HEK293T (cell line): ENCODE results near the gene PHF10.

Source experiments
- CTCF ChIA-PET: fragments of 350-600 bp; formaldehyde crosslinking; extraction: SDS; loops from one replicate; lab custom pipeline; 2021; ENCODE audit warnings: antibody characterized with exemption, inconsistent platforms; lab: Yijun Ruan, JAX
- POLR2A ChIA-PET: fragments of 350-600 bp; formaldehyde crosslinking; extraction: SDS; loops from one replicate; lab custom pipeline; 2020; ENCODE audit warnings: antibody characterized with exemption, inconsistent platforms; lab: Yijun Ruan, JAX
- DNase-seq: peaks from one replicate; pipeline ENCODE4 v3.0.0; 2012; ENCODE audit warnings: mixed read lengths; ENCODE audit errors: extremely low spot score
- ARNT ChIP-seq: fragments of 450-650 bp; IDR thresholded peaks from 2 replicates; pipeline ENCODE4 v1.6.1; 2017; ENCODE audit warnings: mild to moderate bottlenecking
- BHLHE40 ChIP-seq: fragments of 450-650 bp; IDR thresholded peaks from 2 replicates; pipeline ENCODE4 v1.6.1; 2016; ENCODE audit warnings: mild to moderate bottlenecking, moderate library complexity, borderline replicate concordance
- CTBP1 ChIP-seq: fragments of 450-650 bp; IDR thresholded peaks from 2 replicates; pipeline ENCODE4 v1.6.1; 2016; ENCODE audit warnings: borderline replicate concordance
- ELF4 ChIP-seq: fragments of 450-650 bp; IDR thresholded peaks from 2 replicates; pipeline ENCODE4 v1.6.1; 2017; ENCODE audit warnings: antibody characterized with exemption
- FOXA1 ChIP-seq: fragments of 450-650 bp; IDR thresholded peaks from 2 replicates; pipeline ENCODE4 v1.6.1; 2016; ENCODE audit warnings: mild to moderate bottlenecking
- FOXK2 ChIP-seq: fragments of 450-650 bp; IDR thresholded peaks from 2 replicates; pipeline ENCODE4 v1.6.1; 2016; ENCODE audit warnings: mild to moderate bottlenecking
- FOXM1 ChIP-seq: fragments of 450-650 bp; IDR thresholded peaks from 2 replicates; pipeline ENCODE4 v1.6.1; 2017; ENCODE audit warnings: mild to moderate bottlenecking, borderline replicate concordance
- HDGF ChIP-seq: fragments of 450-650 bp; IDR thresholded peaks from 2 replicates; pipeline ENCODE4 v1.6.1; 2017; ENCODE audit warnings: antibody characterized with exemption, borderline replicate concordance
- L3MBTL2 ChIP-seq: fragments of 450-650 bp; conservative IDR thresholded peaks from 2 replicates; pipeline ENCODE4 v1.6.1; 2016; ENCODE audit warnings: mild to moderate bottlenecking
- LEF1 ChIP-seq: fragments of 450-650 bp; IDR thresholded peaks from 2 replicates; pipeline ENCODE4 v1.6.1; 2017; ENCODE audit warnings: mild to moderate bottlenecking, borderline replicate concordance
- NFRKB ChIP-seq: fragments of 450-650 bp; IDR thresholded peaks from 2 replicates; pipeline ENCODE4 v1.6.1; 2016; ENCODE audit warnings: mild to moderate bottlenecking, moderate library complexity
- SP1 ChIP-seq: fragments of 450-650 bp; IDR thresholded peaks from 2 replicates; pipeline ENCODE4 v1.6.1; 2017
- SUZ12 ChIP-seq: fragments of 450-650 bp; IDR thresholded peaks from 2 replicates; pipeline ENCODE4 v1.6.1; 2016; ENCODE audit warnings: mild to moderate bottlenecking
- TARDBP ChIP-seq: fragments of 450-650 bp; IDR thresholded peaks from 2 replicates; pipeline ENCODE4 v1.6.1; 2016
- ZNF384 ChIP-seq: fragments of 450-650 bp; IDR thresholded peaks from 2 replicates; pipeline ENCODE4 v1.6.1; 2016
- TF ChIP-seq, protein P1 (sequence below): fragments of 450-650 bp; IDR thresholded peaks from 2 replicates; pipeline ENCODE4 v1.6.1; 2016

The PHF10 gene

DNA sequence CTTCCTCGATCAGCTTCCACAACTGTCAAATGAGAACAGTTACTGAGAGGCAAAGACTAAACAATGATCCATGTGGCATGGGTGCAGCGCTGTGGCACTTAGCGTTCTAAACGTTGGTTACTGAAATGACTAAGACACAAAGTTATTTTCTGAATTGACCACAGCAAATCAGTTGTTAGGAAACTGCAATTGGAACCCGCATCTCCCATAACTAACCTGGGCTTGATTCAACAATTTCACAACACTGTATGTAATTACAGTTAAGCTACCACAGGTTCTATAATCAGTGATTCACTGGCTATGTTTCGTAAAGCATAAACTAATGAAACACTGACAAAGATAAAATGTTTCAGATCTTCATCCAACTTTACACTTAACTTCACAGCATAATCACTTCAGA, 35.0 kb downstream of the PHF10 start:
- TF ChIP-seq NFRKB, result no peak
- no peak for TF ChIP-seq FOXM1
- TF ChIP-seq TARDBP, result no peak
- TF ChIP-seq ZNF384, result no peak
- no peak for TF ChIP-seq L3MBTL2
- TF ChIP-seq FOXK2, result no peak
- TF ChIP-seq, protein P1, sequence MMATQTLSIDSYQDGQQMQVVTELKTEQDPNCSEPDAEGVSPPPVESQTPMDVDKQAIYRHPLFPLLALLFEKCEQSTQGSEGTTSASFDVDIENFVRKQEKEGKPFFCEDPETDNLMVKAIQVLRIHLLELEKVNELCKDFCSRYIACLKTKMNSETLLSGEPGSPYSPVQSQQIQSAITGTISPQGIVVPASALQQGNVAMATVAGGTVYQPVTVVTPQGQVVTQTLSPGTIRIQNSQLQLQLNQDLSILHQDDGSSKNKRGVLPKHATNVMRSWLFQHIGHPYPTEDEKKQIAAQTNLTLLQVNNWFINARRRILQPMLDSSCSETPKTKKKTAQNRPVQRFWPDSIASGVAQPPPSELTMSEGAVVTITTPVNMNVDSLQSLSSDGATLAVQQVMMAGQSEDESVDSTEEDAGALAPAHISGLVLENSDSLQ, result no peak
- TF ChIP-seq ARNT, result no peak
- no peak for TF ChIP-seq ELF4
- no peak for TF ChIP-seq HDGF
- TF ChIP-seq SUZ12, result no peak
- no peak for TF ChIP-seq LEF1
- no peak for TF ChIP-seq FOXA1
- no peak for TF ChIP-seq SP1
- TF ChIP-seq CTBP1, result no peak
- TF ChIP-seq BHLHE40, result no peak
- CTCF ChIA-PET, result no interaction called here
- POLR2A ChIA-PET, result no interaction called here
- no peak for DNase-seq

DNA sequence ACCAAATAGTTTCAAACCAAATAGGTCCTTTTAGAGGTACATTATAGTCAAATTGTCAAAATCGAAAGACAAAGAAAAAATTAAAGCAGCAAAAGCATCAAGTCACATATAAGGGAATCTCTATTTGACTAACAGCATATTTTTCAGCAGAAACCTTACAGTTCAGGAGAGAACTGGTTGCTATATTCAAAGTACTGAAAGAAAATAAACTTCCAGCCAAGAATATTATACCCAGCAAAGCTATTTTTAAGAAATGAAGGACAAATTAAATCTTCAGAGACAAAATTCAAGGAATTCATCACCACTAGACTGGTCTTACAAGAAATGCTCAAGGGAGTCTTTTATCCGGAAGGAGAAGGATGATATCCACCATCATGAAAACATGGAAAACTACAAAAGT, 38.4 kb downstream of the PHF10 start:
- CTCF ChIA-PET, result no interaction called here
- POLR2A ChIA-PET, result no interaction called here

GRCh38 chr6:169684056-169684455, 40.2 kb downstream of the PHF10 start:
- DNase-seq, result no peak
- CTCF ChIA-PET, result no interaction called here
- POLR2A ChIA-PET, result no interaction called here
- TF ChIP-seq ZNF384 (no peak), LEF1 (no peak), BHLHE40 (no peak), NFRKB (no peak), SUZ12 (no peak), TARDBP (no peak), FOXM1 (no peak)

More for the DNA sequence above, 38.4 kb downstream of the PHF10 start:
- DNase-seq, result no peak
- TF ChIP-seq SUZ12 (no peak), HDGF (no peak), FOXA1 (no peak), CTBP1 (no peak), SP1 (no peak), FOXM1 (no peak), ZNF384 (no peak), NFRKB (no peak), ARNT (no peak), TARDBP (no peak), FOXK2 (no peak), BHLHE40 (no peak), ELF4 (no peak), LEF1 (no peak), L3MBTL2 (no peak)
- TF ChIP-seq, protein P1, result no peak

DNA sequence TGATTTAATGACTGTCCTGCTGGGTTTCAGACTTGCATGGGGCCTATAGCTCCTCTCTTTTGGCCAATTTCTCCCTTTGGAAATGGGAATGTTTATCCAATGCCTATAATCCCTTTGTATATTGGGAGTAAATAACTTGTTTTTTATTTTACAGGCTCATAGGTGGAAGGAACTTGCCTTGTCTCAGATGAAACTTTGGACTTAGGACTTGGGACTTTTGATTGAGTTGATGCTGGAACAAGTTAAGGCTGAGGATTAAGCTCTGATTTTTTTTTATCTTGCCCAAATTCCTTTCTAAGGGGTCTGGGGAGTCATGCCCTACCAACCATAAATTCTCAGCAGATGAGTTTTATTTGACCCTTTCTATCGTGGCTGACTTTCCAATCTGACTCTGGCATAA, 46.0 kb downstream of the PHF10 start:
- CTCF ChIA-PET, result no interaction called here
- DNase-seq, result no peak
- TF ChIP-seq ELF4 (no peak), FOXK2 (no peak), HDGF (no peak), BHLHE40 (no peak), LEF1 (no peak), SUZ12 (no peak), TARDBP (no peak), CTBP1 (no peak), L3MBTL2 (no peak), FOXA1 (no peak), ARNT (no peak), FOXM1 (no peak), NFRKB (no peak)
- POLR2A ChIA-PET, result interaction anchor here (1.1 kb wide), 1 partner anchor 17 kb away, joined by 3 read pairs; no protein-coding TSS in a partner anchor

DNA sequence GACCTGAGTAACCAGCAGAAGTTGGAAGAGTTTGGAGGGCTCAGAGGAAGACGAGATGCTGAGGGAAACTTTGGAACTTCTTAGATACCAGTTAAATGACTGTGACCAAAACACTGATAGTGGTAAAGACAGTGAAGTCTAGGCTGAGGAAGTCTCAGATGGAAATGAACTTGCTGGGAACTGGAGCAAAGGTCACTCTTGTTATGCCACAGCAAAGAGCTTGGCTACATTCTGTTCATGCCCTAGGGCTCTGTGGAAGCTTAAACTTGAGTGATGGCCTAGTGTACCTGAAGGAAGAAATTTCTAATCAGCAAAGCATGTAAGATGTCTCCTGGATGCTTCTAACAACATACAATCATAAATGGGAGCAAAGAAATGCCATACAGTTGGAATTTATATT, 47.2 kb downstream of the PHF10 start:
- ChIA-PET CTCF (no interaction called here), POLR2A (no interaction called here)
- DNase-seq, result no peak
- no peak for TF ChIP-seq SUZ12
- TF ChIP-seq HDGF, result no peak
- TF ChIP-seq FOXA1, result no peak
- TF ChIP-seq BHLHE40, result no peak
- no peak for TF ChIP-seq LEF1
- no peak for TF ChIP-seq FOXM1
- TF ChIP-seq ZNF384, result no peak
- no peak for TF ChIP-seq ELF4
- TF ChIP-seq TARDBP, result no peak
- no peak for TF ChIP-seq ARNT
- TF ChIP-seq L3MBTL2, result no peak

- ChIA-PET POLR2A (no interaction called here), CTCF (no interaction called here)
- no peak for DNase-seq
- TF ChIP-seq HDGF, result no peak
- TF ChIP-seq NFRKB, result no peak
- no peak for TF ChIP-seq FOXK2
- TF ChIP-seq ZNF384, result no peak
- TF ChIP-seq CTBP1, result no peak
- no peak for TF ChIP-seq L3MBTL2
- TF ChIP-seq LEF1, result no peak
- TF ChIP-seq ARNT, result no peak
- no peak for TF ChIP-seq SUZ12
- no peak for TF ChIP-seq TARDBP
- TF ChIP-seq SP1, result no peak
- TF ChIP-seq BHLHE40, result no peak
- TF ChIP-seq, protein P1, result no peak
- no peak for TF ChIP-seq FOXA1
- TF ChIP-seq FOXM1, result no peak
These were observed 49.3 kb downstream of the PHF10 start for GRCh38 chr6:169675011-169675410.
